ENCODE data around the gene KIAA2012.
A peak's percentile ranks its signal among the peaks of the same experiment; 100 is the strongest.

Gene KIAA2012

DNA sequence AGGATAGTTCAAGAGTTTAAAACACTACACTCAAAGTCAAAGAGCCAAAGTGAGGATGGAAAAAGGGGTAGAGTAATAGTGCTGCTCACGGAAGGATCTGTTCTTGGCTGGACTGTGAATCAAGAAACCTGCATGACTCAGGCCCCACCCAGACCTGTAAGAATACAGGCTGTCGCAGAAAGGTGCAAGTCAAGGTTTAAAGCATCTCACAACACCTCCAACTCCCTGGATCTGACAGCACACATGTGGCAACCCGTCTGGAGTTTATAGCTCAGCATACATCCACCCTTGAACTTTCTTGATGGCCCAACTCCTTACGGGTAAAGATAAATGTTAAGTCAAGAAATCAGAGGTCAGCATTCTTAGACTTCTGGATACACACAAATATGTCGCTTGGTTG, 6.3 kb downstream of the KIAA2012 start:
- no peak overlapping the region for H3K9ac ChIP-seq (ENCODE audit: low read length)
- H4K8ac ChIP-seq (ENCODE audit: low read length): no peak overlapping the region
- H3K79me1 ChIP-seq (replicated peaks; ENCODE audit: low read length, poor library complexity, severe bottlenecking): no peaks in the 10 kb centered on the region
- peaks cover 7% of the 10 kb centered on the region for H3K9me3 ChIP-seq (ENCODE audit: control insufficient read depth, low read length)
- H3K4me1 ChIP-seq (ENCODE audit: control insufficient read depth, insufficient read depth, low read depth, low read length): peaks cover 6% of the 10 kb centered on the region
- no peak overlapping the region for H2BK120ac ChIP-seq (ENCODE audit: low read depth, low read length)
- no peak overlapping the region for H2AK5ac ChIP-seq (ENCODE audit: low read length, severe bottlenecking)
- 89% methylated on average over 3 of the region's 5 CpGs for WGBS
- H3K23ac ChIP-seq (ENCODE audit: low read length in 2 of 2): no peak overlapping the region
- H3K27ac ChIP-seq (ENCODE audit: low read length, poor library complexity, severe bottlenecking): no peak overlapping the region
- H3K18ac ChIP-seq (ENCODE audit: low read depth in 1 of 2, low read length in 2 of 2): no peak overlapping the region
- no peak overlapping the region for H4K91ac ChIP-seq (ENCODE audit: low read length)
- no peak overlapping the region for H2BK12ac ChIP-seq (ENCODE audit: low read length in 2 of 2)
- H3K14ac ChIP-seq (ENCODE audit: low read length in 2 of 2): no peak overlapping the region
- no peak overlapping the region for H2BK5ac ChIP-seq (ENCODE audit: low read depth, low read length, poor library complexity, severe bottlenecking)
- no peak overlapping the region for H3K4me3 ChIP-seq (ENCODE audit: insufficient read depth in 1 of 2, low read depth in 1 of 2, low read length in 2 of 2)
- DNase-seq: no peak
- H3K4ac ChIP-seq (ENCODE audit: low read depth in 1 of 2, low read length in 2 of 2): no peak overlapping the region
- no peak overlapping the region for H2BK15ac ChIP-seq (ENCODE audit: low read depth, poor library complexity, severe bottlenecking)
- no peak overlapping the region for H3K4me2 ChIP-seq (ENCODE audit: low read length, poor library complexity, severe bottlenecking)
- H3K36me3 ChIP-seq (ENCODE audit: control insufficient read depth in 1 of 2, insufficient read depth in 2 of 2, low read depth in 1 of 2, low read length in 2 of 2): no peaks in the 10 kb centered on the region
- H2AFZ ChIP-seq (ENCODE audit: low read depth, low read length): no peak overlapping the region
- no peaks in the 10 kb centered on the region for H3K27me3 ChIP-seq (ENCODE audit: control insufficient read depth in 1 of 2, insufficient read depth in 1 of 2, low read length in 2 of 2)

DNA sequence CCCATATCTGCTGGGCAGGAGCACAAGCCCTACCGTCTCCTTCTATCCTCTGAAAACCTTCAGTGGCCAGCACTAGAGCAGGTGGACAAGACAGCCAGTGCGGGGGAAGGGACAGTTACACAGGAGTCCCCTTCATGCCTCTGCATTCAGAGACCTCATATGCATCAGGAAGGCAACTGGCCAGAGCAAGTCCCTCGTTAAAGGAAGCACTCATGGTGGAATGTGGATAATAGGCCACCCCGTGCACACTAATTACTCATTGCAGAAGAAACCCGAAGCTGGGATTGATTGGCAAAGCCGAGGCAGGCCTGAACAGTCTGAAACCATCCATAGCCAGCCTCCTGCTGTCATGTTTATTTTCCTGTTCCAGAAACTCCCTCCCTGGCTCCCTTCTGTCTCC, 11.2 kb downstream of the KIAA2012 start:
- Histone ChIP-seq H3K4ac (ENCODE audit: low read depth in 1 of 2, low read length in 2 of 2) (no peak overlapping the region), H3K27me3 (ENCODE audit: control insufficient read depth in 1 of 2, insufficient read depth in 1 of 2, low read length in 2 of 2) (peaks cover 0 to 6% of the 10 kb centered on the region in 2 experiments), H3K18ac (ENCODE audit: low read depth in 1 of 2, low read length in 2 of 2) (peak overlapping the region in 1 of 2 experiments; percentile 43), H2BK120ac (ENCODE audit: low read depth, low read length) (no peak overlapping the region), H3K4me3 (ENCODE audit: insufficient read depth in 1 of 2, low read depth in 1 of 2, low read length in 2 of 2) (no peak overlapping the region), H2BK12ac (ENCODE audit: low read length in 2 of 2) (no peak overlapping the region), H3K4me1 (ENCODE audit: control insufficient read depth, insufficient read depth, low read depth, low read length) (peaks cover 5% of the 10 kb centered on the region), H3K9me3 (ENCODE audit: control insufficient read depth, low read length) (peaks cover 7% of the 10 kb centered on the region), H2BK5ac (ENCODE audit: low read depth, low read length, poor library complexity, severe bottlenecking) (no peak overlapping the region), H2AK5ac (ENCODE audit: low read length, severe bottlenecking) (no peak overlapping the region), H2AFZ (ENCODE audit: low read depth, low read length) (no peak overlapping the region), H3K27ac (ENCODE audit: low read length, poor library complexity, severe bottlenecking) (no peak overlapping the region), H2BK15ac (ENCODE audit: low read depth, poor library complexity, severe bottlenecking) (no peak overlapping the region), H3K9ac (ENCODE audit: low read length) (no peak overlapping the region), H4K8ac (ENCODE audit: low read length) (no peak overlapping the region), H3K23ac (ENCODE audit: low read length in 2 of 2) (no peak overlapping the region), H3K14ac (ENCODE audit: low read length in 2 of 2) (peak overlapping the region in 1 of 2 experiments; percentile 37), H3K79me1 (replicated peaks; ENCODE audit: low read length, poor library complexity, severe bottlenecking) (no peaks in the 10 kb centered on the region), H3K36me3 (ENCODE audit: control insufficient read depth in 1 of 2, insufficient read depth in 2 of 2, low read depth in 1 of 2, low read length in 2 of 2) (no peaks in the 10 kb centered on the region), H4K91ac (ENCODE audit: low read length) (peak overlapping the region; percentile 13), H3K4me2 (ENCODE audit: low read length, poor library complexity, severe bottlenecking) (no peak overlapping the region)
- 36% methylated on average over 5 of the region's 6 CpGs for WGBS
- DNase-seq: no peak

- Histone ChIP-seq H4K91ac (ENCODE audit: low read length) (no peak overlapping the region), H2AFZ (ENCODE audit: low read depth, low read length) (no peak overlapping the region), H2BK12ac (ENCODE audit: low read length in 2 of 2) (no peak overlapping the region), H2BK15ac (ENCODE audit: low read depth, poor library complexity, severe bottlenecking) (no peak overlapping the region), H2AK5ac (ENCODE audit: low read length, severe bottlenecking) (no peak overlapping the region), H3K14ac (ENCODE audit: low read length in 2 of 2) (no peak overlapping the region), H3K9ac (ENCODE audit: low read length) (no peak overlapping the region), H3K27ac (ENCODE audit: low read length, poor library complexity, severe bottlenecking) (no peak overlapping the region), H3K4me2 (ENCODE audit: low read length, poor library complexity, severe bottlenecking) (no peak overlapping the region), H3K4me3 (ENCODE audit: insufficient read depth in 1 of 2, low read depth in 1 of 2, low read length in 2 of 2) (no peak overlapping the region), H4K8ac (ENCODE audit: low read length) (no peak overlapping the region), H3K36me3 (ENCODE audit: control insufficient read depth in 1 of 2, insufficient read depth in 2 of 2, low read depth in 1 of 2, low read length in 2 of 2) (no peaks in the 10 kb centered on the region), H2BK120ac (ENCODE audit: low read depth, low read length) (no peak overlapping the region), H3K27me3 (ENCODE audit: control insufficient read depth in 1 of 2, insufficient read depth in 1 of 2, low read length in 2 of 2) (peaks cover 0 to 38% of the 10 kb centered on the region in 2 experiments), H2BK5ac (ENCODE audit: low read depth, low read length, poor library complexity, severe bottlenecking) (no peak overlapping the region), H3K9me3 (ENCODE audit: control insufficient read depth, low read length) (no peaks in the 10 kb centered on the region), H3K4ac (ENCODE audit: low read depth in 1 of 2, low read length in 2 of 2) (no peak overlapping the region), H3K4me1 (ENCODE audit: control insufficient read depth, insufficient read depth, low read depth, low read length) (peaks cover 5% of the 10 kb centered on the region), H3K79me1 (replicated peaks; ENCODE audit: low read length, poor library complexity, severe bottlenecking) (no peaks in the 10 kb centered on the region), H3K23ac (ENCODE audit: low read length in 2 of 2) (no peak overlapping the region), H3K18ac (ENCODE audit: low read depth in 1 of 2, low read length in 2 of 2) (no peak overlapping the region)
- DNase-seq: no peak
- 93% methylated on average over 3 of the region's 3 CpGs for WGBS
These were observed 15.7 kb downstream of the KIAA2012 start for GRCh38 chr2:202088777-202089176.

GRCh38 chr2:202090530-202090929, 17.5 kb downstream of the KIAA2012 start:
- WGBS: 91% methylated on average over 7 of the region's 7 CpGs
- DNase-seq: no peak
- Histone ChIP-seq H3K9me3 (ENCODE audit: control insufficient read depth, low read length) (no peaks in the 10 kb centered on the region), H2BK120ac (ENCODE audit: low read depth, low read length) (no peak overlapping the region), H3K18ac (ENCODE audit: low read depth in 1 of 2, low read length in 2 of 2) (no peak overlapping the region), H3K4me3 (ENCODE audit: insufficient read depth in 1 of 2, low read depth in 1 of 2, low read length in 2 of 2) (no peak overlapping the region), H3K27ac (ENCODE audit: low read length, poor library complexity, severe bottlenecking) (no peak overlapping the region), H2BK12ac (ENCODE audit: low read length in 2 of 2) (no peak overlapping the region), H2AFZ (ENCODE audit: low read depth, low read length) (no peak overlapping the region), H4K91ac (ENCODE audit: low read length) (no peak overlapping the region), H3K9ac (ENCODE audit: low read length) (no peak overlapping the region), H3K27me3 (ENCODE audit: control insufficient read depth in 1 of 2, insufficient read depth in 1 of 2, low read length in 2 of 2) (peaks cover 0 to 38% of the 10 kb centered on the region in 2 experiments), H3K36me3 (ENCODE audit: control insufficient read depth in 1 of 2, insufficient read depth in 2 of 2, low read depth in 1 of 2, low read length in 2 of 2) (no peaks in the 10 kb centered on the region), H4K8ac (ENCODE audit: low read length) (no peak overlapping the region), H3K4ac (ENCODE audit: low read depth in 1 of 2, low read length in 2 of 2) (no peak overlapping the region), H2BK15ac (ENCODE audit: low read depth, poor library complexity, severe bottlenecking) (no peak overlapping the region), H3K4me2 (ENCODE audit: low read length, poor library complexity, severe bottlenecking) (no peak overlapping the region), H3K79me1 (replicated peaks; ENCODE audit: low read length, poor library complexity, severe bottlenecking) (no peaks in the 10 kb centered on the region), H2AK5ac (ENCODE audit: low read length, severe bottlenecking) (no peak overlapping the region), H3K14ac (ENCODE audit: low read length in 2 of 2) (peak overlapping the region in 1 of 2 experiments; percentile 68), H3K4me1 (ENCODE audit: control insufficient read depth, insufficient read depth, low read depth, low read length) (no peaks in the 10 kb centered on the region), H2BK5ac (ENCODE audit: low read depth, low read length, poor library complexity, severe bottlenecking) (no peak overlapping the region), H3K23ac (ENCODE audit: low read length in 2 of 2) (no peak overlapping the region)

All from mesenchymal stem cell (in vitro differentiated cells and primary cell).